ENCODE results near the gene DHRS4. TPM values are rescaled to one million over a fixed set of nuclear protein-coding genes. Genes with fewer than 3 reads are reported as not detected.

Gene DHRS4
- total and polyA plus RNA-seq, 9 of the 15 experiments (the other 6 are each of a cell fraction or from before 2014, with no cell fraction given) = 0.51 to 35.9 (median 10.1) TPM

DNA sequence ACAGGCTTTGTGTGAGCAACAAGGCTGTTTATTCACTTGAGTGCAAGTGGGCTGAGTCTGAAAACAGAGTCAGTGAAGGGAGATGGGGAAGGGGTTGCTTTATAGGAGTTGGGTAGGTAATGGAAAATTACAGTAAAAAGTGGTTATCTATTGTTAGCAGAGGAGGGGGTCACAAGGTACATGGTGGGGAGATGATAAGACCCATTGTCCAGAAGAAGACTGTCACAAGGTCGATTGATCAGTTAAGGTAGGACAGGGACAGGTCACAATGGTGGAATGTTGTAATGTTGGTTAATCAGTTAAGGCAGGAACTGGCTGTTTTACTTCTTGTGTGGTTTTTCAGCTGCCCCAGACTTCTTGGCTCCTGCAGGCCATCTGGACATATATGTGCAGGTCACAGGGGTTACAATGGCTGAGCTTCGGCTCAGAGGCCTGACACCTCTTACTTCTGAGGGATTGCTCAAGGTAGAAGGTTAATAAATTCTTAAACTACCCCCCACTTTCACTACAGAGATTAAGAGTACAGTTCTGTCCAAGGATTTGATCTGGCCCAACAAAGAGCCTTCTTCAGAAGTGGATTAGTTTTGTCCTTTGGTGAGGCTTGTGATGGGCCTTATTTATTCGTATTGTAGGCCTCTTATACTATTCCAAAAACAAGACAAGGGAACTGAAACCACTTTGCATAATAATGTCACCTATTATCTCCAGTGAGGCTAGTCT is 13.8 kb upstream of the DHRS4 start (continued):
- TF ChIP-seq, protein P1, sequence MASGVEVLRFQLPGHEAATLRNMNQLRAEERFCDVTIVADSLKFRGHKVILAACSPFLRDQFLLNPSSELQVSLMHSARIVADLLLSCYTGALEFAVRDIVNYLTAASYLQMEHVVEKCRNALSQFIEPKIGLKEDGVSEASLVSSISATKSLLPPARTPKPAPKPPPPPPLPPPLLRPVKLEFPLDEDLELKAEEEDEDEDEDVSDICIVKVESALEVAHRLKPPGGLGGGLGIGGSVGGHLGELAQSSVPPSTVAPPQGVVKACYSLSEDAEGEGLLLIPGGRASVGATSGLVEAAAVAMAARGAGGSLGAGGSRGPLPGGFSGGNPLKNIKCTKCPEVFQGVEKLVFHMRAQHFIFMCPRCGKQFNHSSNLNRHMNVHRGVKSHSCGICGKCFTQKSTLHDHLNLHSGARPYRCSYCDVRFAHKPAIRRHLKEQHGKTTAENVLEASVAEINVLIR (CRISPR knock-in tag; IDR thresholded peaks at IDR 0.05) = peak; percentile 73
- TF ChIP-seq THRAP3 (IDR thresholded peaks at IDR 0.05; ENCODE audit: borderline replicate concordance) (no peak), HNRNPK (IDR thresholded peaks at IDR 0.05; ENCODE audit: low read depth, low read length, poor library complexity, severe bottlenecking) (no peak), MYBL2 (IDR thresholded peaks at IDR 0.05; ENCODE audit: low read depth) (no peak), MYBL2 (CRISPR knock-in tag; IDR thresholded peaks at IDR 0.05; ENCODE audit: borderline replicate concordance) (no peak), ZNF175 (CRISPR knock-in tag; IDR thresholded peaks at IDR 0.05; ENCODE audit: low read depth) (0 out of 2 replicates have a peak, but pooled peaks have one; percentile 51), FOXA3 (CRISPR knock-in tag; conservative IDR thresholded peaks at IDR 0.05 in 1 of 2, IDR thresholded peaks at IDR 0.05 in 1 of 2) (no peak), ZNF282 (CRISPR knock-in tag; IDR thresholded peaks at IDR 0.05) (no peak), CHD4 (IDR thresholded peaks at IDR 0.05; ENCODE audit: insufficient read depth, insufficient replicate concordance, low read depth, low read length, poor library complexity, severe bottlenecking) (no peak), ZFP36 (IDR thresholded peaks at IDR 0.05; ENCODE audit: low read depth, low read length, partially characterized antibody) (no peak), TEAD4 (IDR thresholded peaks at IDR 0.05; ENCODE audit: low read length) (peak; percentile 57; the same call in 1 of the 2 replicates), TEAD4 (CRISPR knock-in tag; IDR thresholded peaks at IDR 0.05; ENCODE audit: borderline replicate concordance) (no peak), PCBP2 (IDR thresholded peaks at IDR 0.05; ENCODE audit: low read depth, low read length, poor library complexity, severe bottlenecking) (no peak), ZC3H8 (IDR thresholded peaks at IDR 0.05) (no peak), ZNF717 (CRISPR knock-in tag; IDR thresholded peaks at IDR 0.05) (no peak)
- TF ChIP-seq, protein P2, sequence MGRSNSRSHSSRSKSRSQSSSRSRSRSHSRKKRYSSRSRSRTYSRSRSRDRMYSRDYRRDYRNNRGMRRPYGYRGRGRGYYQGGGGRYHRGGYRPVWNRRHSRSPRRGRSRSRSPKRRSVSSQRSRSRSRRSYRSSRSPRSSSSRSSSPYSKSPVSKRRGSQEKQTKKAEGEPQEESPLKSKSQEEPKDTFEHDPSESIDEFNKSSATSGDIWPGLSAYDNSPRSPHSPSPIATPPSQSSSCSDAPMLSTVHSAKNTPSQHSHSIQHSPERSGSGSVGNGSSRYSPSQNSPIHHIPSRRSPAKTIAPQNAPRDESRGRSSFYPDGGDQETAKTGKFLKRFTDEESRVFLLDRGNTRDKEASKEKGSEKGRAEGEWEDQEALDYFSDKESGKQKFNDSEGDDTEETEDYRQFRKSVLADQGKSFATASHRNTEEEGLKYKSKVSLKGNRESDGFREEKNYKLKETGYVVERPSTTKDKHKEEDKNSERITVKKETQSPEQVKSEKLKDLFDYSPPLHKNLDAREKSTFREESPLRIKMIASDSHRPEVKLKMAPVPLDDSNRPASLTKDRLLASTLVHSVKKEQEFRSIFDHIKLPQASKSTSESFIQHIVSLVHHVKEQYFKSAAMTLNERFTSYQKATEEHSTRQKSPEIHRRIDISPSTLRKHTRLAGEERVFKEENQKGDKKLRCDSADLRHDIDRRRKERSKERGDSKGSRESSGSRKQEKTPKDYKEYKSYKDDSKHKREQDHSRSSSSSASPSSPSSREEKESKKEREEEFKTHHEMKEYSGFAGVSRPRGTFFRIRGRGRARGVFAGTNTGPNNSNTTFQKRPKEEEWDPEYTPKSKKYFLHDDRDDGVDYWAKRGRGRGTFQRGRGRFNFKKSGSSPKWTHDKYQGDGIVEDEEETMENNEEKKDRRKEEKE (IDR thresholded peaks at IDR 0.05; ENCODE audit: borderline replicate concordance in 1 of 2, control insufficient read depth in 1 of 2, low read depth in 2 of 2, low read length in 1 of 2) = no peak
- TF ChIP-seq, protein P3, sequence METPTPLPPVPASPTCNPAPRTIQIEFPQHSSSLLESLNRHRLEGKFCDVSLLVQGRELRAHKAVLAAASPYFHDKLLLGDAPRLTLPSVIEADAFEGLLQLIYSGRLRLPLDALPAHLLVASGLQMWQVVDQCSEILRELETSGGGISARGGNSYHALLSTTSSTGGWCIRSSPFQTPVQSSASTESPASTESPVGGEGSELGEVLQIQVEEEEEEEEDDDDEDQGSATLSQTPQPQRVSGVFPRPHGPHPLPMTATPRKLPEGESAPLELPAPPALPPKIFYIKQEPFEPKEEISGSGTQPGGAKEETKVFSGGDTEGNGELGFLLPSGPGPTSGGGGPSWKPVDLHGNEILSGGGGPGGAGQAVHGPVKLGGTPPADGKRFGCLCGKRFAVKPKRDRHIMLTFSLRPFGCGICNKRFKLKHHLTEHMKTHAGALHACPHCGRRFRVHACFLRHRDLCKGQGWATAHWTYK (CRISPR knock-in tag; IDR thresholded peaks at IDR 0.05) = peak; percentile 85
- TF ChIP-seq, protein P4, sequence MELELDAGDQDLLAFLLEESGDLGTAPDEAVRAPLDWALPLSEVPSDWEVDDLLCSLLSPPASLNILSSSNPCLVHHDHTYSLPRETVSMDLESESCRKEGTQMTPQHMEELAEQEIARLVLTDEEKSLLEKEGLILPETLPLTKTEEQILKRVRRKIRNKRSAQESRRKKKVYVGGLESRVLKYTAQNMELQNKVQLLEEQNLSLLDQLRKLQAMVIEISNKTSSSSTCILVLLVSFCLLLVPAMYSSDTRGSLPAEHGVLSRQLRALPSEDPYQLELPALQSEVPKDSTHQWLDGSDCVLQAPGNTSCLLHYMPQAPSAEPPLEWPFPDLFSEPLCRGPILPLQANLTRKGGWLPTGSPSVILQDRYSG (tag; conservative IDR thresholded peaks at IDR 0.05; ENCODE audit: low read depth) = 0 out of 2 replicates have a peak, but pooled peaks have one; percentile 56
